HTR-8/SVneo (cell line): ENCODE results near the gene MCHR2.
"Not testable (repeated sequence)": the region's sequence is repeated elsewhere in the genome, so short reads cannot be mapped to it uniquely, and the experiment has no call there.

Experiments
- DNase-seq: peaks from one replicate; pipeline ENCODE4 v3.0.0; 2011; ENCODE audit warnings: low spot score, mixed read lengths; ENCODE audit not compliant: insufficient read length
- FAIRE-seq: peaks from 2 replicates; lab custom pipeline; 2011; peaks lifted over from hg19 to GRCh38; lab: Jason Lieb, UNC

The MCHR2 gene

GRCh38 chr6:99993533-99994251 lies at the start of gene MCHR2:
Gene MCHR2 (minus strand): TSS chr6:99994223. CDS start chr6:99956147, 38,076 bp downstream.
- FAIRE-seq (no peak), DNase-seq (no peak)

GRCh38 chr6:100038546-100038945 lies 44.5 kb upstream of the MCHR2 start:
- not testable (repeated sequence) for DNase-seq, FAIRE-seq

- no peak for FAIRE-seq
- peak; percentile 7 for DNase-seq
Measured at GRCh38 chr6:100035873-100036653, 42.0 kb upstream of the MCHR2 start.

- FAIRE-seq: no peak
- no peak for DNase-seq
Measured at GRCh38 chr6:100023798-100024197, 29.8 kb upstream of the MCHR2 start.

- FAIRE-seq (no peak), DNase-seq (no peak)
Measured at GRCh38 chr6:100022847-100023246, 28.8 kb upstream of the MCHR2 start.

- DNase-seq (no peak), FAIRE-seq (no peak)
Measured at GRCh38 chr6:100008857-100009256, 14.8 kb upstream of the MCHR2 start.

GRCh38 chr6:100001915-100002388 lies 7.9 kb upstream of the MCHR2 start:
- FAIRE-seq (no peak), DNase-seq (peak; percentile 48)

- FAIRE-seq (no peak), DNase-seq (no peak)
Measured at GRCh38 chr6:99997141-99997540, 3.1 kb upstream of the MCHR2 start.

- FAIRE-seq: no peak
- DNase-seq: no peak
Measured at GRCh38 chr6:99995916-99996315, 1.9 kb upstream of the MCHR2 start.

- FAIRE-seq (no peak), DNase-seq (no peak)
Measured at GRCh38 chr6:99993146-99993532, 884 bp downstream of the MCHR2 start.

- FAIRE-seq (no peak), DNase-seq (no peak)
Measured at GRCh38 chr6:99991955-99992354, 2.1 kb downstream of the MCHR2 start.

GRCh38 chr6:99980741-99981140 lies 13.3 kb downstream of the MCHR2 start:
- no peak for FAIRE-seq
- DNase-seq: no peak

- no peak for DNase-seq
- FAIRE-seq: no peak
Measured at GRCh38 chr6:99979953-99980352, 14.1 kb downstream of the MCHR2 start.

- DNase-seq (no peak), FAIRE-seq (no peak)
Measured at GRCh38 chr6:99967052-99967451, 27.0 kb downstream of the MCHR2 start.

GRCh38 chr6:99960027-99960426 lies 34.0 kb downstream of the MCHR2 start:
- DNase-seq (no peak), FAIRE-seq (no peak)

- no peak for DNase-seq
- FAIRE-seq: no peak
Measured at GRCh38 chr6:99951016-99951805, 42.8 kb downstream of the MCHR2 start.

- no peak for FAIRE-seq
- no peak for DNase-seq
Measured at GRCh38 chr6:99946005-99946404, 48.0 kb downstream of the MCHR2 start.

- no peak for FAIRE-seq
Measured at GRCh38 chr6:99943846-99944245, 50.2 kb downstream of the MCHR2 start.

GRCh38 chr6:99940582-99940981 lies 53.4 kb downstream of the MCHR2 start:
- FAIRE-seq: no peak
- DNase-seq: no peak

More at GRCh38 chr6:99943846-99944245, 50.2 kb downstream of the MCHR2 start:
- DNase-seq: no peak

- no peak for FAIRE-seq
- peak; percentile 38 for DNase-seq
Measured at GRCh38 chr6:99933129-99933528, 60.9 kb downstream of the MCHR2 start.

- no peak for FAIRE-seq
- DNase-seq: no peak
Measured at GRCh38 chr6:99912657-99913056, 81.4 kb downstream of the MCHR2 start.
